ENCODE results near the gene HMGCLL1. TPM values are rescaled to one million over a fixed set of nuclear protein-coding genes. Genes with fewer than 3 reads are reported as not detected.

HMGCLL1 gene
- total and polyA plus RNA-seq, 8 donors: 4.2 to 13.9 (median 8.0) TPM

DNA sequence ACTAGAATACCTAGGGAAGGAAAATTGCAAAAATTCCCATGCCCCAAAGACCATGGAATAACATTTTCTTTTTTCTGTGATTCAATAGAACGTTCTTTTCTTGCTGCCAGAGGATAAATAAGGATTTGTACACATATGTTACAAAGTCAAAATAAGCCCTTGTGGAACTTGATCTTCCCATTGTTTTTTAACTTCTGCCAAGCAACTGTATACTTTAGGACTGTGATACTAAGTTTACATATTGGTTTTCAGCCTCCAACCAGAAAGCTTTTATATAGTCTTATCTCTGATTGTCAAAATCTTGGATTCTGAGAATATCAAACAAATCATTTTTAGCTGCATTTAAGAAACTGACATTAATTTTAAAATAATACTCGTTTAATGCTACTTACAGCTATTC, 84.6 kb downstream of the HMGCLL1 start:
- H3K4me3 ChIP-seq: no peak overlapping the region
- TF ChIP-seq, protein P1, sequence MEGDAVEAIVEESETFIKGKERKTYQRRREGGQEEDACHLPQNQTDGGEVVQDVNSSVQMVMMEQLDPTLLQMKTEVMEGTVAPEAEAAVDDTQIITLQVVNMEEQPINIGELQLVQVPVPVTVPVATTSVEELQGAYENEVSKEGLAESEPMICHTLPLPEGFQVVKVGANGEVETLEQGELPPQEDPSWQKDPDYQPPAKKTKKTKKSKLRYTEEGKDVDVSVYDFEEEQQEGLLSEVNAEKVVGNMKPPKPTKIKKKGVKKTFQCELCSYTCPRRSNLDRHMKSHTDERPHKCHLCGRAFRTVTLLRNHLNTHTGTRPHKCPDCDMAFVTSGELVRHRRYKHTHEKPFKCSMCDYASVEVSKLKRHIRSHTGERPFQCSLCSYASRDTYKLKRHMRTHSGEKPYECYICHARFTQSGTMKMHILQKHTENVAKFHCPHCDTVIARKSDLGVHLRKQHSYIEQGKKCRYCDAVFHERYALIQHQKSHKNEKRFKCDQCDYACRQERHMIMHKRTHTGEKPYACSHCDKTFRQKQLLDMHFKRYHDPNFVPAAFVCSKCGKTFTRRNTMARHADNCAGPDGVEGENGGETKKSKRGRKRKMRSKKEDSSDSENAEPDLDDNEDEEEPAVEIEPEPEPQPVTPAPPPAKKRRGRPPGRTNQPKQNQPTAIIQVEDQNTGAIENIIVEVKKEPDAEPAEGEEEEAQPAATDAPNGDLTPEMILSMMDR (IDR thresholded peaks at IDR 0.05): no peak
- no peaks in the 10 kb centered on the region for H3K36me3 ChIP-seq
- H3K27me3 ChIP-seq: no peaks in the 10 kb centered on the region
- no peak for ATAC-seq
- DNase-seq: peak in 1 of 4 donors; percentile 14
- no peaks in the 10 kb centered on the region for H3K9me3 ChIP-seq
- intact Hi-C loops (cut with DNase I): no loop called here
- H3K4me1 ChIP-seq: no peaks in the 10 kb centered on the region
- no peak overlapping the region for H3K27ac ChIP-seq

GRCh38 chr6:55492259-55492658, 86.7 kb downstream of the HMGCLL1 start:
- Histone ChIP-seq H3K27me3 (no peaks in the 10 kb centered on the region), H3K9me3 (peaks cover 0 to 8% of the 10 kb centered on the region in 2 donors), H3K4me3 (no peak overlapping the region), H3K36me3 (no peaks in the 10 kb centered on the region), H3K27ac (no peak overlapping the region), H3K4me1 (no peaks in the 10 kb centered on the region)
- peak in 1 of 4 donors; percentile 6 for DNase-seq
- no peak for ATAC-seq
- TF ChIP-seq, protein P1 (IDR thresholded peaks at IDR 0.05): no peak
- intact Hi-C loops (cut with DNase I): no loop called here

DNA sequence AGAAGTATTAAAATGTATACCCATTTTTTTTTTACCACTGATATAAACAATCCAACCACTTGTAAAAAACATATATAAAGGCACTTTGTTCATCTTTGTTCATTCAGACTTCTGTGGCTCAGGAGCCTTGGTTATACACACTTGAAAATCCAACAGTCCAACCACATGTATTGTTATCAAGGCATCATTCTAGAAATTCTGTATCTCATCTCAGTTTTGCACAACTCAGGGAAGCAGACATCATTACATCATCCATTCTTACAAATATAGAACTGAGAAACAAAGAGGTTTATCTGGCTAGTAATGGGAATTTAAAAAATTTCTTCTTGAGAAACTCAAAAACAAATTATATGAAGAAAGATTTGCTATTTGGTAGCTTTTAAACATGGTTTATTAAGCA, 88.1 kb downstream of the HMGCLL1 start:
- intact Hi-C loops (cut with DNase I): no loop called here
- TF ChIP-seq, protein P1 (IDR thresholded peaks at IDR 0.05): no peak
- no peak for ATAC-seq

GRCh38 chr6:55474382-55474781, 104.6 kb downstream of the HMGCLL1 start:
- Histone ChIP-seq H3K27ac (no peak overlapping the region), H3K4me3 (no peak overlapping the region), H3K9me3 (no peaks in the 10 kb centered on the region), H3K4me1 (no peaks in the 10 kb centered on the region), H3K36me3 (no peaks in the 10 kb centered on the region), H3K27me3 (no peaks in the 10 kb centered on the region)
- no peak for DNase-seq
- TF ChIP-seq, protein P1 (IDR thresholded peaks at IDR 0.05): no peak
- intact Hi-C loops (cut with DNase I): no loop called here
- ATAC-seq: no peak

More for the DNA sequence above, 88.1 kb downstream of the HMGCLL1 start:
- no peaks in the 10 kb centered on the region for H3K27me3 ChIP-seq
- peaks cover 0 to 8% of the 10 kb centered on the region in 2 donors for H3K9me3 ChIP-seq
- DNase-seq: no peak
- H3K27ac ChIP-seq: no peak overlapping the region
- H3K36me3 ChIP-seq: no peaks in the 10 kb centered on the region
- H3K4me3 ChIP-seq: no peak overlapping the region
- H3K4me1 ChIP-seq: no peaks in the 10 kb centered on the region

- TF ChIP-seq, protein P1 (IDR thresholded peaks at IDR 0.05): no peak
- no peaks in the 10 kb centered on the region for H3K4me1 ChIP-seq
- no peak overlapping the region for H3K27ac ChIP-seq
- no peak overlapping the region for H3K4me3 ChIP-seq
- intact Hi-C loops (cut with DNase I): no loop called here
- no peaks in the 10 kb centered on the region for H3K9me3 ChIP-seq
- ATAC-seq: no peak
- no peaks in the 10 kb centered on the region for H3K36me3 ChIP-seq
- H3K27me3 ChIP-seq: no peaks in the 10 kb centered on the region
- DNase-seq: no peak
Observed at GRCh38 chr6:55473722-55474121, 105.3 kb downstream of the HMGCLL1 start.

Data from left lung (tissue), 10 donors.